Retinal pigment epithelial cell (primary cell): ENCODE data around the gene PARVG.

Experiments
- DNase-seq: peaks from one replicate; pipeline ENCODE4 v3.0.0-alpha.2; 2010; ENCODE audit warnings: low read depth
- H3K4me3 ChIP-seq: 2 replicates; pipeline ENCODE4 v1.5.1; 2011; ENCODE audit warnings: mild to moderate bottlenecking, low read length, control low read depth, moderate library complexity
- CTCF ChIP-seq: conservative IDR thresholded peaks from 2 replicates; pipeline ENCODE4 v1.5.1; 2011; ENCODE audit warnings: low read depth, low read length, control low read depth, inconsistent platforms

The PARVG gene

GRCh38 chr22:44206330-44206645 lies 25.6 kb downstream of the PARVG start:
- DNase-seq = no peak
- no peak for TF ChIP-seq CTCF
- H3K4me3 ChIP-seq = no peak overlapping the region

GRCh38 chr22:44206696-44207095 lies 26.0 kb downstream of the PARVG start:
- TF ChIP-seq CTCF = no peak
- H3K4me3 ChIP-seq = no peak overlapping the region
- DNase-seq = no peak

GRCh38 chr22:44207173-44207980 lies 26.7 kb downstream of the PARVG start:
- no peak for TF ChIP-seq CTCF
- H3K4me3 ChIP-seq = no peak overlapping the region
- DNase-seq = no peak

- no peak for TF ChIP-seq CTCF
- no peak for DNase-seq
- no peak overlapping the region for H3K4me3 ChIP-seq
Measured at GRCh38 chr22:44207981-44208317, 27.2 kb downstream of the PARVG start.

- no peak for TF ChIP-seq CTCF
- DNase-seq = no peak
- no peak overlapping the region for H3K4me3 ChIP-seq
Measured at GRCh38 chr22:44209343-44209742, 28.6 kb downstream of the PARVG start.

- H3K4me3 ChIP-seq = no peak overlapping the region
- no peak for DNase-seq
- no peak for TF ChIP-seq CTCF
Measured at GRCh38 chr22:44210722-44211121, 30.0 kb downstream of the PARVG start.

- TF ChIP-seq CTCF = no peak
- no peak for DNase-seq
- H3K4me3 ChIP-seq = no peak overlapping the region
Measured at GRCh38 chr22:44211256-44211945, 30.7 kb downstream of the PARVG start.
